Fibroblast of the aortic adventitia (primary cell): ENCODE measurements around the gene BFSP1. TPM values are rescaled to one million over a fixed set of nuclear protein-coding genes. Genes with fewer than 3 reads are reported as not detected.

Experiments
- DNase-seq: peaks from one replicate; pipeline ENCODE4 v3.0.0-alpha.2; 2010; ENCODE audit warnings: low read depth
- H3K4me3 ChIP-seq: 2 replicates; pipeline ENCODE4 v1.5.1; 2011; ENCODE audit warnings: low read depth, mild to moderate bottlenecking, control low read depth, low read length, moderate library complexity
- CTCF ChIP-seq: IDR thresholded peaks from 2 replicates; pipeline ENCODE4 v1.5.1; 2011; ENCODE audit warnings: mild to moderate bottlenecking, low read length, control low read depth, inconsistent platforms; ENCODE audit not compliant: insufficient read depth
- total RNA-seq: library from RNA; depleted of rRNA; stranded (reverse); fragments of >200 nt; gene quantifications from 2 replicates; pipeline ENCODE4 v1.2.3, GENCODE V29; 2012; ENCODE audit warnings: low replicate concordance

Gene BFSP1
- total RNA-seq, 1 donor = 1.3 TPM

GRCh38 chr20:17542993-17543412, 11.8 kb upstream of the BFSP1 start:
- DNase-seq = peak; percentile 95
- H3K4me3 ChIP-seq = no peak overlapping the region
- no peak for TF ChIP-seq CTCF

- H3K4me3 ChIP-seq = no peak overlapping the region
- no peak for TF ChIP-seq CTCF
- DNase-seq = no peak
Measured at GRCh38 chr20:17542481-17542880, 11.3 kb upstream of the BFSP1 start.

GRCh38 chr20:17541996-17542395, 10.8 kb upstream of the BFSP1 start:
- peak; percentile 78 for DNase-seq
- no peak for TF ChIP-seq CTCF
- H3K4me3 ChIP-seq = no peak overlapping the region

- H3K4me3 ChIP-seq = no peak overlapping the region
- no peak for DNase-seq
- no peak for TF ChIP-seq CTCF
Measured at GRCh38 chr20:17541596-17541995, 10.4 kb upstream of the BFSP1 start.

- no peak for TF ChIP-seq CTCF
- DNase-seq = no peak
- no peak overlapping the region for H3K4me3 ChIP-seq
Measured at GRCh38 chr20:17538517-17539170, 7.5 kb upstream of the BFSP1 start.

GRCh38 chr20:17537959-17538358, 6.8 kb upstream of the BFSP1 start:
- TF ChIP-seq CTCF = no peak

GRCh38 chr20:17536944-17537444, 5.8 kb upstream of the BFSP1 start:
- DNase-seq = peak; percentile 86
- peak; percentile 97 for TF ChIP-seq CTCF

More at GRCh38 chr20:17537959-17538358, 6.8 kb upstream of the BFSP1 start:
- no peak for DNase-seq
- no peak overlapping the region for H3K4me3 ChIP-seq

More at GRCh38 chr20:17536944-17537444, 5.8 kb upstream of the BFSP1 start:
- no peak overlapping the region for H3K4me3 ChIP-seq
